Hematopoietic multipotent progenitor cell treated with erythropoietin and hydrocortisone succinate and interleukin-3 and kit ligand, for 8 days (in vitro differentiated cells): Measurements from ENCODE around the gene NDFIP1.
A peak's percentile ranks its signal among the peaks of the same experiment; 100 is the strongest.
"Not testable (repeated sequence)": the region's sequence is repeated elsewhere in the genome, so short reads cannot be mapped to it uniquely, and the experiment has no call there.

ENCODE experiments used
- DNase-seq: peaks from one replicate; pipeline ENCODE4 v3.0.0-alpha.2; 2015

Gene NDFIP1

DNA sequence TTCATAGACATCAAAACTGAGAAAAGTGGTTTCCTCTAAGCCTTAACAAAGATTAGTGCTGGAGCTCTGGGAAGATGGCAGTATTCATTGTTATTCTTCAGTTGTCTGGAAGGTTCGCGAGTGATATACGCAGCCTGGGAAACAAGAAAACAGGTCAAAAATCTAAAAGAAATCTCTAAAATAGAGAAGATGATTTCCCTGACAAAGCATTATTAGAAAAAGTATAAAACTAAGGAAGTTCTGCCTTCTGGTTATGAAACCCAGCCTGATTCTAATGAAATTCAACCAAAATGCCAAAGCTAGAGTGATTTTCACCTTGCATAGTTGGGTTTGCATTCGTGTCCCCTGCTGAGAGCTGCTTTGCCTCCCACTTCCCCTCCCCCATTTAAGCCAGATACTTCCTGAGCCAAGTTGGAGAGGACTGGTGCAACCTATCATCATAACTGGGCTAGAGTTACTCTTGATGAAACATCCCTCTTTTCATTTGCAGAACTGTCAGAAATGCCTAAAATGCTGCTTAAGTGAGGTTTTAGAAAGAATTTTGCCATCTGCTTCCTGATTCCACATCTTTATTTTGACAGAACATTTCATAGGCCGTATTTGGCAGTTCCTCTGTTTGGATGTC is 48.4 kb downstream of the NDFIP1 start:
- no peak for DNase-seq

DNA sequence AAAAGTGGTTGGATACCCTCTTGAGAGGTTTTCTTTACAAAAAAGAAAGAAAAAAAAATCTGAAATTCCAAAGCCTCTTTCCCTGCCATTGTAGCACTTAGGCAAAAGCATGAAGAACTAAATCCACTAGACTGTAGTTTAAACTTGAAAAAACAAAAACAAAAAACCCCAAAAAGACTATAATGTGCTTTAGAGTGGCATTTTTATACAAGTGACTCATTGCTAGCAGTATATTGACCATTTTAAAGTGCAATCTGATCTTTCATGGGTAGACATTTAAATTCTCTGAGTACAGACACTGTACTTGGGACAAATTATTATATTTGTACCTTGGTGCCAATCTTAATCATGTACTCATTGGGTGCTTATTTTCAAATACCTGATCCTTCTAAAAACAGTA is 50.8 kb downstream of the NDFIP1 start:
- no peak for DNase-seq

DNA sequence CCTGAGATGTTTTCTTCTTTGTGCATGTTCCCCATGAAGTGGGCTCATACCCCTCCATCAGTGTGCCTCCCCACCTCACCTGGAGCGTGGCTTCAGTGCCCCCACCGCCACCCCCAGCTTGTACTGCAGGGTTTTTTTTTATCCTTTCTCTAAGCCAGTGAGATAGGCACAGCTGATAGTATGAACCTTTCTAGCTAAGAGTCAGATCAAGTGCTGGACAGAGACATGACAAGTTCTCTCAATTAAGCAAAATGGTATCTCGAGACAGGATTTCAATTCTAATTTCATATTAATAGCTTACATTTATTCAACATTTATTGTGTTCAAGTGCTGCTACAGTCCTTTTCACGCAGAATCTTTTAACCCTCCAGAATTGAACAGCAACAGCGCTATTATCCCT is 55.7 kb downstream of the NDFIP1 start:
- DNase-seq = no peak

DNA sequence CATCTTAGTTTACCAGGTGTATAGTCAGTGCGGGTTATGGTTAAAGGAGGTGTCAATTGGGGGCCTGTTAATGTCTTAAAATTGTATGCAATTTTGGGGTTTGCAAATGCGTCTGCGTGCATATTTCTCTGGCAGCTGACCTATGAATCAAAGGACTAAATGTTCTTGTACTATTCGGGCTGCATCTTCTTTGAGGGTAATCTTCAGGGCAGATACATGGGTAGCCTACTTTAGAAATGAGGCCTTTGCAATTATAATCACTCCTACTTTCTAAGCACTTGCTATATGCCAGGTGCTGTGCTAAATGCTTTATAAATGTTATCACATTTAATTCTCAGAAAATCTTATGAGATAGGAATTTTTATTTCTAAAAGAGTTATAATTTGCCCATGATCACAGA is 58.2 kb downstream of the NDFIP1 start:
- no peak for DNase-seq

DNA sequence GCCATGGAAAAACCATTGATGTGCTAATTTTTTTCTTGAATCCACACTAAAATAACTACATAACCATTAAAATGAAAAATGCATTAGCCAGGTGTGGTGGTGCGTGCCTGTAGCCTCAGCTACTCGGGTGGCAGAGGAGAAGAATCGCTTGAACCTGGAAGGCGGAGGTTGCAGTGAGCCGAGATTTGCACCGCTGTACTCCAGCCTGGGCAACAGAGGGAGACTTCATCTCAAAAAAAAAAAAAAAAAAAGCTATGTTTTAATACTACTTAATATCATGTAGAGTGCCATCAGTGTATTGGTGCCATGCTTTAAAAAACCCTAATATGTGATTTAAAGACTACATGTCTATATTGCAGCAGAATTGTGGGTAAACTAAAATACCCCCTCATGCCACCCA is 58.9 kb downstream of the NDFIP1 start:
- no peak for DNase-seq

DNA sequence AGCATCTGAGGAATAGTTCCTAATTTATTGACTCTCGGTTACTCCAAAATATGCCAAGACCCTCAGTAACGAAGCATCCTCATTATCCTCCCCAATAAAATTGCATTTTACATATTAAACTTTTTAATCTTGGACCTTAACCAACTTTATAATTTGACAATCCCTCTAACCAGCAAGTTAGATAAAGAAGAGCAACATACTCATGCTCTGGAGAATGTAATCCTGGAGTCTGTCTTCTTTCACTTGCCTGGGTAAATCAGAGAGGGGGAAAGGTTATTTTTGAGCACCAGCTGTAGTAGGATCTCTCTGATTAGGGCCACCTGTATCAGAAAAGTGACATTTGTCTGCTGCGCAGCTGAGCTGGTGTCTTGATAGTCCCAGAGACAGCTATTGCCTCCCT is 59.8 kb downstream of the NDFIP1 start:
- no peak for DNase-seq

DNA sequence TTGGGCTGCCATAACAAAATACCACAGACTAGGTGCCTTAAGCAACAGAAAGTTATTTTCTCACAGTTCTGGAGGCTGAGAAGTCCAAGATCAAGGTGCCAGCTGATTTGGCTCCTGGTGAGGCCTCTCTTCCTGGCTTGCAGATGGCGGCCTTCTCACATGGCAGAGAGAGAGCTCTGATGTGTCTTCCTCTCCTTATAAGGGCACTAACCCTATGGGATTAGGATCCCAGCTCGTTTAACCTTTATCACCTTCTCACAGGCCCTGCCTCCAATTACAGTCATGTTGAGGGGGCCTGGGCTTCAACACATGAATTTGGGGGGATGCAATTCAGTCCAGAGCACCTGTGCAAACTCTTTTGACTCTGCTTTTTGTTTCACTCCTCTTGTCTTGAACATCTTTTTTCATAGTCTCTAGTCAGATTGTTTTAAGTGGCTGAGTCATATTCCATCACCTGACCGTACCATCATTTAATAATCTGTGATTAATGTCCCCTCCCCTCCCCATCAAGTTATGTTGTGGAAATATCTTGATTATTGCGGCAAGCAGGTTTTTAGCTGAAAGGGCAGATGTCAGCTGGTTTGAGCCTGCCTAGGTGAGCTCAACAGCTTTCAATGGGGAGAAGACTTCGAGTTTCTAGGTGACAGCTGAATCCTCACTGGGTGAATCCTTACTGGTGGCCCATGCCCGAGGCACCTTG is 61.8 kb downstream of the NDFIP1 start:
- DNase-seq = no peak

DNA sequence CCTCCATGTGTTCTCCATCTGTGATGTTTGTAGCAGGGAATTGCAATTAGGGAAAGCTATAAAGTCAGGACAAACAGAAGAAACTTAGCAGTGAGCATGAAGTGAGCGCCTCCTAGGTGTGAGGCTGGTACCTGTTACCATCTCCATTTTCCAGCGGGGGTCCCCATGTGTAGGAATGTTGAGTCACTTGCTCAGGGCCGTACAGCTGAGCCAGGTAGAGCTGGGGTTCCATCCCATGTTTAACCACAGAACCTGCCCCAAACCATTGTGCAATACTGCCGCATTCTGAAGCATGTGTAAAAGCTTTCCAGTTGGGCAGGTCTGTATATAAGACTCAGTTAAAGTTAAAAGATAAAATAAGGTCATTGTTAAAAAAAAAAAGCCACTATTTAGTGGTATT is 62.7 kb downstream of the NDFIP1 start:
- DNase-seq = no peak

DNA sequence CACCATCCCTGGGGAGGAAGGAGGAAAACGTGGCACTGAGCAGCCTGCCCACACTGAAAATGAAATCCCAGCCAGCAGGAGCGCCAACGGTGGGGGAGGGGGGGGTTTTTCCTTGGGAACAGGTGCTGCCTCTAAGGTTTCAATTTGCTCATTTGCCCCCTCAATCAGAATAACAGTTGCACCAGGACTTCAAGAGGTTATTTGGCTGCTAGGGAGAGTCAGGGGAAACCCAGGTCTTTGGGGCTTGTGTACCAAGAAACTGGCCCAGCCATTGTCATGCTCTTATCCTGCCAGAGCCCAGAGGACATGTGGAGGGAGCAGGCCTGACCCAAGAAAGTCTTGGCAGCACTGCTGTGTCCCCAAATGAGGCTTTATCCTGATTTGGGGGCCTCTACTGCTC is 66.5 kb downstream of the NDFIP1 start:
- no peak for DNase-seq

DNA sequence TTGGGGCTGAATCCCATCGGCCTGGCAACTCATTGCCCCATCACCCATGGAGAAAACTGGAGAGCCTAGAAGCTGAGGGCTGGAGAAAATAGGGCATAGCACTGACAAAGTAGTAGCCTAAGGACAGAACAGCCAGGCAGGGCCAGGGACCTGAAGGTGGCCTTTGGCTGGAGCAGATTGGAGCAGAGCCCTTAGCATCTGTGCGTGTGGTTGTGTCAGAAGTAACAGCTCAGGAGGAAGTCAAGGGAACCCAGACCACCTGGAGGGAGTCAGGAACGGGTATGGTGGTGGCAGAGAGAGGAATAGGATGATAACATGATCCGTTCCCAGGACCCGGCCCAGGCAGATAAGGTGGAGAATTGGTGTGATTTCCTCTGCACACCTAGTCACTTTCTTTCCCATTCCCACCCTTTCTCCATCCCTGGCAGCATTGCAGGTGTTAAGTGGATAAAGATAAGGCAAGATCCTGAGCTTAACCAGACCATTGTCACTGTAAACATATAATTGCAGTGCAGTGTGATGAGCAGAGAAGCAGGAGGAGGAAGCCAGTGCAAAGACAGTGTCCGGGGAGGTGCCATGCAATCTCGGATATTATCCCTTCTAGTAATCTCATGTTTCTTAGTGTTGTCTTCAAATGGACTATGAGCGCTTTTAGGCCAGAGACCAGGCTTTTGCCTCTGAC is 67.0 kb downstream of the NDFIP1 start:
- DNase-seq = no peak

DNA sequence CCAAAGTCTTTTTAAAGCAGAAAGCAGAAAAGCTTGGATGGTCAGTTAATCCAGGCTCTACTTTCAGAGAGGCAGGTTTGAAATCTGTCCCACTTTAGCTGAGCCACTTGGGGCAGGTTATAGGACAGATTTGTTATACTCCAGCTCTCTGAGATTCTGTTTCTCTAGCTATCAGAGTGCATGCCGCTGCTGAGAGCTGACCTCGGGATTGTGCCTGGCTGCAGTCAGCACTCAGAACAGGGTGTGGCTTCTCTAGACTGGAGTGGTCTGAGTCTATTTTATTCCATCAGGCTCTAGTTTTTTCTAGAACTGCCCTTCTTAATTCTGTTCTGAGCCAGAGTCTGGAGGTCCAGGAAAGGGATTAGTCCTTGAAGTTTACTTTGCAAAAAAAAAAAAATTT is 67.7 kb downstream of the NDFIP1 start:
- no peak for DNase-seq

DNA sequence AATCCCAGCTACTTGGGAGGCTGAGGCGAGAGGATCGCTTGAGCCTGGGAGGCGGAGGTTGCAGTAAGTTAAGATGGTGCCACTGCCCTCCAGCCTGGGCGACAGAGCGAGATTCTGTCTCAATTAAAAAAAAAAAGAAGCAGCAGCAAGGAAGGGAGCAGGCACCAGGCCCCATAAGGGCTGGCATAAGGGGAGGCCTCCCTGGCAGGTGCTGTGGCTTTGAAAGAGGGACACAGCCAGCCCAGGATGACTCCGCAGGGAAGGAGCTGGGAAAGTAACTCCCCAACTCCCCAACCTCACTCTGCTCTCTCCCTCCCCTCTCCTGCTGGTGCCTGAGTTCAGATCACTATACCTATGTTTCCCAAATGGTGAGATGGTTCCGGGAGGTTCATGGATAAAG is 70.1 kb downstream of the NDFIP1 start:
- DNase-seq = no peak

DNA sequence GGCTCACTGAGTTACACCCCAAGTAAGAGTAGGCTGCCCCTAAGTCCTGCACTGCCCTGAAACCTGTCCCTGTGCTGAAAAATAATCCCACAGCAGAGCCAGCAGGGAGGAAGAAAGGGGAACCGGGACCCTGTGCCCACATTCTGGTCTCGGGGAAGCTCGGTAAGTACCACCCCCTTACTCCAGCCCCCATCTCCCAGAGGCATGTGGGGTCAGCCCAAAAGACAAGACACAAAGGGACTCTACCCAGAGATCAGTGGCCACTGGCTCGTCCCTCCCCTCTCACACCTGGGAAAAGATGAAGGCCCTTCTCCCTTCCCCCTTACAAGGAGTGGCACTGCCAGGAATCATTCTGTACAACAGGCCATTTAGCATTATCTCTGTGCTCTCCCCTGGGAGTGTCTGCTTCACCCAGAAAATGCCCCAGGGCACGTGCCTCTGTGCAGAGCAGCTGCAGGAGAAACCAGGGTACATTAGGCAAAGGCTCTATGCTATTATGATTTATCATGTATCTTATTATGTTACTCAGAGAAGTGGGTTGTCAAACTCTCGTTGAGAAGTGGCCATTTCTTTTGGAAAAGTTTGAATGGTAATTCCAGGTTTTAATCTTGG is 71.3 kb downstream of the NDFIP1 start:
- DNase-seq = no peak

DNA sequence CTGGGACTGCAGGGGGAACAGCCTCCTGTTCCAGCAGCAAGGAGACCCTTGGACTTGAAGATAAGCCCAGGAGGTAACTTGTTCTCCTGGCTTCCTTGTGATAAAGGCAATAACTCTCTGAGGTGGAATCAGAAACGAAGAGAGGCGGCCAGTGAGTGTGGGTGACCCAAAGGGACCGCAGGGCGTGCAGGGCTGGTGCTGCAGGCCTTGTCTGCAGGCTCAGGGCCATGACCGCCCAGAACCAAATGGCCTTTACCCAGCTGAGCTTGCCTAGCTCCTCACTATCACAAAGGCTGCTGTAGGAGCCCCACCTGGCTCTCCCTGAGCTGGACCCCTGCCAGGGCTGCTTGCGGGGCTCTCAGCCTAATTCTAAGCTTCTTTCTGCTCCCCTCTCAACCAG is 72.5 kb downstream of the NDFIP1 start:
- no peak for DNase-seq

DNA sequence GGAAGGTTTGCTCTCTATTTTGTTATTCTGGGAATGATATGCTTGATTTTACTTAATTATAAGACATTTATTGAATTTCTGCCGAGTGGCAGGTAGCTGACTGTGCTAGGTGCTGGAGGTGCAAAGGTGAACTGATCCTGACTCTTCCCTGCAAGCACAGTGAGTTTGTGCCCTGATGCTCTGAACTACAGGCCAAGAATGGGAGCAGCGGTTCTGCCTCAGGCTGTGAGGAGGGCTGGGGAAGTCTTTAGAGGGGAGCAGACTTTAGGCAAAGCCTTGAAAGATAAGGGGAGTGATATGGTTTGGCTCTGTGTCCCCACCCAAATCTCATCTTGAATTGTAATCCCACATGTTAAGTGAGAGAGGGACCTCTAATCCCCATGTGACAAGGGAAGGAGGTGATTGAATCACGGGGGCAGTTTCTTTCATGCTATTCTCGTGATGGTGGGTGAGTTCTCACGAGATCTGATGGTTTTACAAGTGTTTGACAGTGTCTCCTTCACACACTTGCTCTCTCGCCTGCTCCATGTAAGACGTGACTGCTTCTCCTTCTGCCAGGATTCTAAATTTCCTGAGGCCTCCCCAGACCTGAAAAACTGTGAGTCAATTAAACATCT is 73.1 kb downstream of the NDFIP1 start:
- DNase-seq = no peak

DNA sequence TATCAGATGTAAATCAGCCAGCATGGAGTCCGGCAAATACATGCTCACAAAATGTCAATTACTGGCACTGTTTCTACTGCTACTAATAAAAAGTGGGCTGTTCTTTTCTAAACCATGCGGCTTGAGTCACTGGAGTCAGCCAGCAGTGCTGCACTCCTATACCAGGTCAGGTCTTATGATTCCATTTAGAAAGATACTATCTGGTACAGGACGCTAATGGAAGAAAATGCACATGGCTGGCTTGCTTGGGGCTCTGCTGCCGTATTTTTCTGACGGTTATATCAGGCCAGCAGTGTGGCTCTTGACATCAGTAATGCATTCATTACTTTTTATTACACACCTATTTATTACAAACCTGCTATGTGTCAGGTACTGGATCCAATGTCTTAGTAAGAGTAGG is 74.3 kb downstream of the NDFIP1 start:
- DNase-seq = no peak

DNA sequence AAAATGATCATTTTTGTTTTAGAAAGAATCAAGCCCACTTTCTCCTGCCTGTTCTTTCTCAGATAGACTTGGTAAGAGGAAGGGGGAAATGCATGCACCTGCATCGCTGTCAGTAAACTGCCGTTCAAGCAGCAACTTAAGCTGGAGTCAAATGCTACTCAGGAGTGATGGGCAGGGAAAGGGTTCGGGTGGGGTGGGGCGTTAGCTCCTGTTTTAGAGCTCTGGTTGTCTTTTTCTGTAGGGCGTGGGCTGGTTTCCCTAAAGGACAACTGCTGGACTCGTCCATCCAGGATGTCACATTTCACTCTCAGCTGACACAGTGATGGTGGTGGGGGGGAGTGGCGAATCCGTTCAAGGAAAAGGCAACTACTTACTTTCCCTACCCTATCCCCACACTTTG is 75.0 kb downstream of the NDFIP1 start:
- no peak for DNase-seq

DNA sequence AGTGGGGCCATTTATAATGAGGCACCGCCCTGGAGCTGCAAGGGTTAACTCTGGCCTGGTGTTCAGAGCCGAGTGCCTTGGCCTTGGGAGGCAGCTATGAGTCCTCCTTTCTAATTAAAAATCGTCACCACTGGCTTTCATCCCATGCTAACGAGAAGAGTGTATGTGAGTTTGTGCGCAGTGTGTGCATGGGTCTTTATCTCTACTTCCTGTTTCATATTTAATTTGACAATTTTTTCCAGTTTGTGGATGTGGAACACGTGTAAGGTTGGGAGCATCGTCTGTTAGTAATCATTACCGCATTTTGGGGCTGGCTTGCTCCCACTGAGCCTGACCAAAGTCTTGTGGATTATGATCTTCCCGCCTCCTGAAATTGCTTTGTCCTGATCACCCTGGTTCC is 76.4 kb downstream of the NDFIP1 start:
- no peak for DNase-seq

DNA sequence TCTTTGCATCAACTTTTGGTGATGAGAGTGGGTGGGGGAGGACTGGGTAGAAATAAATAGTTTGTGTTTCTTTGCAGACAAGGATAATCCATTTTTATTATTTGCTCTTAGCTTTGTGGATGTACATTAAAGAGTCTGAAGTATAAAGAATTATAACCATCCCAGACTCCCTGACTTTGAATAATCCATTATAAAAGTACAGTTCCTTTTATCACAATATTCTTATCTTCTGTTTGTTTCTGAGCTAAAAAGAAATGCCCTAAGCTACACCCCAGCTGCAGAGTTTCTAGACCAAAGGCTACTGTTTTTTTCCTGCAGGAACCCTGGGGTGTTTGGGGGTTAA is 77.9 kb downstream of the NDFIP1 start:
- no peak for DNase-seq

DNA sequence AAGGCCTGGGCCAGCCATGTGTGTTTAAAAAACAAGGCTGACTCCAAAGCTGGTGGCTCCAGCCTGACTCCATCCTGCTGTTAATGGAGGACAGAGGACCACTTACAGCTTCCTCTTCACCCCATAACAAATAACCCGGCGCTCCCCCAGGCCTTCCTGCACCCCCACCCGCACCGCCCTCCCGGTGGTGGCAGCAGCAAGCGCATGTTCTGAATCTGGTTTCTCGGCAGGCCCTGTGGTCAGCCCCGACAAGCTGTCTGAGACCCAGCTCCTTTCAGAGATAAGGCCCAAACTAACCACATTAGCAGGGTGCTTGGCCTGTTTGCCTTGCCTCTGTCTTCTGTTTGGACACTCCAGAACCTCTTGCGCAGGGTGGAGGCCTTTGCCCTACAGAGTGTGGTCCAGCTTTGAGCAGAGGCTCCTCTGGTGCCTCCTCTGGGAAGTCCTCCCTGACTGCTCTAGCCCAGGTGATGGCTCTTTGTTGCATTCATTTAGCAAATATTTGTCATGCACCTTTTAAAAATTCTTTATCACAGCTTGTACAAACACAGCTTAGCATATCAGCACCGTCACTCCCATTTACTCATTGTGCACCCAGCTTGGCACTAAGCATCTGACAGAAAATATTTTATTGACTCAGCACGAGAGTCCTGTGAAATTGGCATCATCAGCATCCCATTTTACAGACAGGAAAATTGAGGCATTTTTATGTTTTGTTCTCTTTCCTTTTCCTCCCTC is 78.4 kb downstream of the NDFIP1 start:
- peak; percentile 80 for DNase-seq

DNA sequence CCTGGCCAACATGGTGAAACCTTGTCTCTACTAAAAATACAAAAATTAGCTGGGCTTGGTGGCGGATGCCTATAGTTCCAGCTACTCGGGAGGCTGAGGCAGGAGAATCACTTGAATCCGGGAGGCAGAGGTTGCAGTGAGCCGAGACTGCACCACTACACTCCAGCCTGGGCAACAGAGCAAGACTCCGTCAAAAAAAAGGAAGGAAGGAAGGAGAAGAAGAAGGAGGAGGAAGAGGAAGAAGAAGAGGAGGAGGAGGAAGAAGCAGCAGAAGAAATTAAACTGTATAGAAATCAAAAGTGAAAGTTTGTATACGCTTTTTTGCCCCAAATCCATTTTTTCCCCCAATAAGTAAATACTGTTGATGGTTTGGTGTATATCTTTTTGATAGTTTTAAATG is 80.1 kb downstream of the NDFIP1 start:
- not testable (repeated sequence) for DNase-seq

DNA sequence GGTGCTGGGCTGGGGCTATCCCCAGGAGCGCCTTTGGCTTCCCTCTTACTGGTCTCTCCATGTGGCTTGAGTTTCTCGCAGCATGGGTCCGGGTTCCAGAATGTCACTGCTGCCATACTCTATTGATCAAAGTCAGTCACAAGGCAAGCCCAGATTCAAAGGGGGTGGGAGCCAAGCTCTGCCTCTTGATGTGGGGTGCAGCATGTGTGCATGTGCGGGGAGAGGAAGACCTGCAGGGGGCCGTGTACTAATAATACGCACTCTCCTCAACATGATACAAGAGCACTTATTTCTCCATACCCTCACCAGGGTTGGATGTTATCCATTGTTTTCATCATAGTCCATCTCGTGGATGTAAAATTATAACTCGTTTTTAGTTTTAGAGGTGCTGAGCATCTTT is 81.2 kb downstream of the NDFIP1 start:
- no peak for DNase-seq

DNA sequence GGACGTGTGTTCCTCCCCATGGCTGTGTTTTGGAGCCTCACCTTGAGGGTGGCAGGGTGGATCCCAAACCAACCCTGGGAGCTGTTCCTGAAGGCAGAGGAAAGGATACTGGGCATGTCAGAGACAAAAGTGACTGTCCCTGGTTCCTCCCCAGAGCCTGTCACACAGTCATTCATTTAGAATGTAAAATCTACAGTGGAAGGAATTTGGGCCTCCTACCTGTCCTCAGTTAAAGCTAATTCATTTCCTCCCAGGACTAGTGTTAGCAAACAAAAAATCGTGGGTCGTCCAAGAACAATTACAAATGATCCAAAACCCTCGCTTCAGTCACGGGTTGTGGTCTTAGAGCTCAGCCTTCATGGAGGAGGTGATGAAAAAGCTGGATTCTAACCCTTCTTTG is 83.2 kb downstream of the NDFIP1 start:
- DNase-seq = no peak
